H1 (cell line): ENCODE measurements around the gene MRPL34. TPM values are rescaled to one million over a fixed set of nuclear protein-coding genes. Genes with fewer than 3 reads are reported as not detected.

Experiments used
- ATF2 ChIP-seq: IDR thresholded peaks from 2 replicates; pipeline ENCODE4 v1.6.1; 2012; ENCODE audit warnings: low read length, inconsistent platforms
- ATF3 ChIP-seq: IDR thresholded peaks from 2 replicates; pipeline ENCODE4 v1.6.1; 2011; ENCODE audit warnings: low read depth, mild to moderate bottlenecking, low read length; ENCODE audit not compliant: insufficient read depth
- BCL11A ChIP-seq, 2 experiments: IDR thresholded peaks; one replicate each; pipeline ENCODE4 v1.6.1; 2011; ENCODE audit warnings: low read depth in 2 of 2, low read length in 2 of 2, mild to moderate bottlenecking in 2 of 2
- CBX8 ChIP-seq: fragments of 300-800, 300-1000 bp; sonication (generic); IDR thresholded peaks from 2 replicates; pipeline ENCODE4 v1.7.1; 2016; ENCODE audit warnings: low read depth, low read length, borderline replicate concordance
- CHD2 ChIP-seq: IDR thresholded peaks from 2 replicates; pipeline ENCODE4 v1.6.1; 2012; ENCODE audit warnings: low read length, improper control_type of control experiment
- CREB1 ChIP-seq: IDR thresholded peaks from 2 replicates; pipeline ENCODE4 v1.6.1; 2012; ENCODE audit warnings: inconsistent platforms
- E2F6 ChIP-seq: IDR thresholded peaks from 2 replicates; pipeline ENCODE4 v1.6.1; 2012; ENCODE audit warnings: inconsistent platforms
- EZH2 ChIP-seq: fragments of 200-600 bp; sonication (generic); IDR thresholded peaks from 2 replicates; pipeline ENCODE4 v1.7.1; 2012; ENCODE audit warnings: low read depth, mild to moderate bottlenecking, moderate library complexity, low read length, inconsistent platforms; ENCODE audit not compliant: severe bottlenecking
- FOSL1 ChIP-seq: IDR thresholded peaks from 2 replicates; pipeline ENCODE4 v1.6.1; 2011; ENCODE audit warnings: mild to moderate bottlenecking, low read depth, low read length, moderate library complexity; ENCODE audit not compliant: insufficient read depth
- JUN ChIP-seq: IDR thresholded peaks from 2 replicates; pipeline ENCODE4 v1.6.1; 2011; ENCODE audit warnings: low read depth, mild to moderate bottlenecking, improper control_type of control experiment, low read length
- JUND ChIP-seq: IDR thresholded peaks from 2 replicates; pipeline ENCODE4 v1.6.1; 2011; ENCODE audit warnings: mild to moderate bottlenecking, improper control_type of control experiment, low read length
- KDM1A ChIP-seq: fragments of 200-600, 300-600 bp; sonication (generic); IDR thresholded peaks from 2 replicates; pipeline ENCODE4 v1.7.1; 2016; ENCODE audit warnings: mild to moderate bottlenecking, low read length, borderline replicate concordance
- KDM4A ChIP-seq: IDR thresholded peaks from one replicate; pipeline ENCODE4 v1.7.1; 2012; ENCODE audit warnings: low read depth, mild to moderate bottlenecking, moderate library complexity, low read length, inconsistent platforms; ENCODE audit not compliant: severe bottlenecking
- KDM5A ChIP-seq: fragments of 200-600 bp; IDR thresholded peaks from 2 replicates; pipeline ENCODE4 v1.7.1; 2012; ENCODE audit warnings: mild to moderate bottlenecking, low read length, inconsistent platforms, mixed read lengths
- NRF1 ChIP-seq: IDR thresholded peaks from 2 replicates; pipeline ENCODE4 v1.6.1; 2011; ENCODE audit warnings: mild to moderate bottlenecking, low read depth, low read length, improper control_type of control experiment
- POLR2A ChIP-seq, 2 experiments: IDR thresholded peaks; 1 replicate in 1 of 2; 2 replicates in 1 of 2; pipeline ENCODE4 v1.6.1; 2011; ENCODE audit warnings: low read depth in 2 of 2, low read length in 2 of 2, mild to moderate bottlenecking in 2 of 2; ENCODE audit errors: control extremely low read depth in 1 of 2
- RNF2 ChIP-seq: fragments of 200-900, 300-1000 bp; sonication (generic); IDR thresholded peaks from 2 replicates; pipeline ENCODE4 v1.7.1; 2016; ENCODE audit warnings: borderline replicate concordance, low read depth, mild to moderate bottlenecking, antibody characterized with exemption, low read length; ENCODE audit not compliant: poor library complexity, severe bottlenecking; ENCODE audit errors: missing control alignments
- SIX5 ChIP-seq: IDR thresholded peaks from 2 replicates; pipeline ENCODE4 v1.6.1; 2011; ENCODE audit warnings: mild to moderate bottlenecking, low read depth, low read length
- TBP ChIP-seq: IDR thresholded peaks from 2 replicates; pipeline ENCODE4 v1.6.1; 2011; ENCODE audit warnings: low read depth, low read length, improper control_type of control experiment
- TCF12 ChIP-seq: IDR thresholded peaks from 2 replicates; pipeline ENCODE4 v1.6.1; 2011; ENCODE audit warnings: low read depth, mild to moderate bottlenecking, low read length
- TEAD4 ChIP-seq: IDR thresholded peaks from 2 replicates; pipeline ENCODE4 v1.6.1; 2012; ENCODE audit warnings: low read depth, low read length, inconsistent platforms, mixed read lengths
- USF2 ChIP-seq: IDR thresholded peaks from 2 replicates; pipeline ENCODE4 v1.6.1; 2011; ENCODE audit warnings: low read length, improper control_type of control experiment
- YY1 ChIP-seq: IDR thresholded peaks from 2 replicates; pipeline ENCODE4 v1.6.1; 2011; ENCODE audit warnings: low read depth, mild to moderate bottlenecking, low read length
- polyA plus RNA-seq, 7 experiments: library from polyadenylated mRNA; depleted of rRNA in 3 of 7; stranded (reverse) in 5 of 7; unstranded in 2 of 7; fragments of >200 nt in 5 of 7; fragments of 200-250 nt in 2 of 7; gene quantifications; 1 replicate in 5 of 7; 2 replicates in 1 of 7; 4 replicates in 1 of 7; pipeline versions ENCODE4 v1.2.1 to v1.2.3, GENCODE V29; 2011 to 2013; ENCODE audit warnings: missing spikeins in 2 of 7, mixed read lengths in 2 of 7
- total RNA-seq: library from RNA; stranded (reverse); fragmentation: NEBNext Ultra II Directional; extraction: Animal tissue kit (Norgen Biotek cat#: 25700); gene quantifications from 2 replicates; pipeline ENCODE4 v1.2.1, GENCODE V29; 2021

Gene MRPL34
- total and polyA plus RNA-seq, 2 of the 8 experiments (the other 6 are each of a cell fraction or from before 2014, with no cell fraction given): 91.9 to 99.6 TPM

- 0 out of 2 replicates have a peak, but pooled peaks have one; percentile 57 for TF ChIP-seq ATF2
- TF ChIP-seq E2F6: peak; percentile 62
- TF ChIP-seq SIX5: no peak
- TF ChIP-seq USF2: no peak
- TF ChIP-seq POLR2A (IDR thresholded peaks at IDR 0.05; ENCODE audit: control extremely low read depth in 1 of 2, low read depth in 2 of 2, low read length in 2 of 2): no peak
- no peak for TF ChIP-seq KDM4A
- TF ChIP-seq CREB1: no peak
- TF ChIP-seq TCF12: no peak
- no peak for TF ChIP-seq BCL11A (IDR thresholded peaks at IDR 0.05; ENCODE audit: low read depth in 2 of 2, low read length in 2 of 2)
- no peak for TF ChIP-seq YY1
- no peak for TF ChIP-seq CBX8
- no peak for TF ChIP-seq RNF2
- no peak for TF ChIP-seq CHD2
- no peak for TF ChIP-seq TEAD4
- no peak for TF ChIP-seq EZH2
- no peak for TF ChIP-seq KDM5A
- no peak for TF ChIP-seq NRF1
- TF ChIP-seq JUND: no peak
- TF ChIP-seq TBP: no peak
- no peak for TF ChIP-seq FOSL1
- TF ChIP-seq KDM1A: no peak
- TF ChIP-seq ATF3: no peak
- TF ChIP-seq JUN: no peak
Observed at GRCh38 chr19:17340871-17341357, 35.2 kb downstream of the MRPL34 start (continued).
